Sigmoid colon (tissue), 7 donors: ENCODE measurements around the gene PIK3R1. TPM values are rescaled to one million over a fixed set of nuclear protein-coding genes. Genes with fewer than 3 reads are reported as not detected.

Experiments used
- DNase-seq: peaks from one replicate; pipeline ENCODE4 v3.0.0-alpha.2; 2019
- H3K27ac ChIP-seq, 4 donors: fragments of 200-600 bp; sonication (generic); one replicate each; pipeline ENCODE4 v1.5.1; 2016 to 2019; ENCODE audit warnings: mild to moderate bottlenecking in 1 of 4
- H3K27me3 ChIP-seq, 3 donors: fragments of 200-600 bp; sonication (generic); one replicate each; pipeline ENCODE4 v1.5.1; 2019; ENCODE audit warnings: mild to moderate bottlenecking in 1 of 3
- H3K36me3 ChIP-seq, 4 donors: fragments of 200-600 bp; sonication (generic); one replicate each; pipeline ENCODE4 v1.5.1; 2016 to 2019
- H3K4me1 ChIP-seq, 4 donors: fragments of 200-600 bp; sonication (generic); one replicate each; pipeline ENCODE4 v1.5.1; 2017 to 2019
- H3K4me3 ChIP-seq, 4 donors: fragments of 200-600 bp; sonication (generic); one replicate each; pipeline ENCODE4 v1.5.1; 2017 to 2019; ENCODE audit warnings: mild to moderate bottlenecking in 2 of 4, moderate library complexity in 1 of 4
- H3K9me3 ChIP-seq, 4 donors: fragments of 200-600 bp in 3 of 4; sonication (generic) in 3 of 4; one replicate each; pipeline versions ENCODE4 v1.5.1 to v1.6.1; 2013 to 2019
- CTCF ChIP-seq, 4 experiments: fragments of 450-650 bp in 3 of 4; fragments of 200-600 bp in 1 of 4; IDR thresholded peaks; one replicate each; pipeline ENCODE4 v1.5.1; 2016 to 2019; ENCODE audit warnings: antibody characterized with exemption in 4 of 4, mild to moderate bottlenecking in 3 of 4, moderate library complexity in 2 of 4
- EP300 ChIP-seq, 4 donors: sonication (generic); formaldehyde crosslinking; IDR thresholded peaks; one replicate each; pipeline ENCODE4 v1.6.1; 2017; ENCODE audit warnings: antibody characterized with exemption in 4 of 4
- POLR2A ChIP-seq, 2 donors: fragments of 450-650 bp; IDR thresholded peaks; one replicate each; pipeline ENCODE4 v1.6.1; 2016; ENCODE audit warnings: antibody characterized with exemption in 2 of 2, mild to moderate bottlenecking in 2 of 2, moderate library complexity in 2 of 2
- POLR2AphosphoS5 ChIP-seq, 4 donors: sonication (generic); formaldehyde crosslinking; IDR thresholded peaks; one replicate each; pipeline ENCODE4 v1.6.1; 2017; ENCODE audit warnings: antibody characterized with exemption in 4 of 4
- WGBS, 2 donors: extraction: QIAGEN DNeasy Blood & Tissue Kit; methylation state at CpG; one replicate each; pipeline ENCODE4 v1.1.7; 2013; 5-methylcytosine and 5-hydroxymethylcytosine counted together
- intact Hi-C: fragments of 100-400 bp; cut with DNase I; formaldehyde crosslinking; loops from one replicate; pipeline ENCODE4 v1.15.1; 2023
- polyA plus RNA-seq, 3 donors: library from polyadenylated mRNA; stranded (reverse); fragments of 200-250 nt; gene quantifications; one replicate each; pipeline ENCODE4 v1.2.3, GENCODE V29; 2013
- total RNA-seq, 4 donors: library from RNA; depleted of rRNA; stranded (reverse); fragments of >200 nt; gene quantifications; one replicate each; pipeline ENCODE4 v1.1.0, GENCODE V29; 2016
- donor health status: healthy with polysubstance abuse.
- donor health status: Bipolar disorder and iron deficiency.
- donor health status: healthy.

Gene PIK3R1
- total and polyA plus RNA-seq, 7 donors = 9.2 to 227 (median 177) TPM

- H3K4me1 ChIP-seq = peaks cover 0 to 11% (median 5%) of the 10 kb centered on the region in 4 donors
- H3K27ac ChIP-seq = no peak overlapping the region
- H3K9me3 ChIP-seq = no peaks in the 10 kb centered on the region
- WGBS, 2 donors = 77 to 84% methylated on average over 2 of the region's 2 CpGs
- DNase-seq = no peak
- H3K36me3 ChIP-seq = peaks cover 27 to 87% (median 49%) of the 10 kb centered on the region in 4 donors
- no peaks in the 10 kb centered on the region for H3K27me3 ChIP-seq
- TF ChIP-seq EP300 (IDR thresholded peaks at IDR 0.05) = no peak
- TF ChIP-seq POLR2AphosphoS5 (IDR thresholded peaks at IDR 0.05) = no peak
- no peak for TF ChIP-seq POLR2A (IDR thresholded peaks at IDR 0.05)
- TF ChIP-seq CTCF (IDR thresholded peaks at IDR 0.05) = no peak
- intact Hi-C loops = no loop called here
- H3K4me3 ChIP-seq = no peak overlapping the region
Measured at GRCh38 chr5:68298479-68298878, 82.9 kb downstream of the PIK3R1 start.

- Histone ChIP-seq H3K4me1 (peaks cover 0 to 11% (median 5%) of the 10 kb centered on the region in 4 donors), H3K36me3 (peaks cover 27 to 81% (median 43%) of the 10 kb centered on the region in 4 donors), H3K27me3 (no peaks in the 10 kb centered on the region), H3K27ac (no peak overlapping the region), H3K4me3 (no peak overlapping the region), H3K9me3 (no peaks in the 10 kb centered on the region)
- WGBS, 2 donors = 80 to 82% methylated on average over 4 of the region's 4 CpGs
- DNase-seq = no peak
- TF ChIP-seq EP300 (IDR thresholded peaks at IDR 0.05) (no peak), POLR2AphosphoS5 (IDR thresholded peaks at IDR 0.05) (peak in 2 of 4 donors; percentile 4 to 15), POLR2A (IDR thresholded peaks at IDR 0.05) (no peak)
- intact Hi-C loops = no loop called here
Measured at GRCh38 chr5:68299105-68299504, 83.5 kb downstream of the PIK3R1 start.

- WGBS, 2 donors = 96 to 97% methylated on average over 3 of the region's 3 CpGs
- intact Hi-C loops = no loop called here
- no peak for DNase-seq
- Histone ChIP-seq H3K9me3 (no peaks in the 10 kb centered on the region), H3K36me3 (peaks cover 22 to 76% (median 38%) of the 10 kb centered on the region in 4 donors), H3K27me3 (no peaks in the 10 kb centered on the region), H3K27ac (no peak overlapping the region), H3K4me1 (peaks cover 0 to 11% (median 5%) of the 10 kb centered on the region in 4 donors), H3K4me3 (no peak overlapping the region)
- TF ChIP-seq POLR2AphosphoS5 (IDR thresholded peaks at IDR 0.05) (peak in 1 of 4 donors; percentile 0), POLR2A (IDR thresholded peaks at IDR 0.05) (no peak)
Measured at GRCh38 chr5:68299575-68299974, 84.0 kb downstream of the PIK3R1 start.

- H3K4me3 ChIP-seq = no peak overlapping the region
- intact Hi-C loops = no loop called here
- H3K9me3 ChIP-seq = no peaks in the 10 kb centered on the region
- DNase-seq = no peak
- H3K27ac ChIP-seq = no peak overlapping the region
- H3K4me1 ChIP-seq = peaks cover 0 to 10% (median 4%) of the 10 kb centered on the region in 4 donors
- TF ChIP-seq CTCF (IDR thresholded peaks at IDR 0.05) = no peak
- WGBS, 2 donors = 48 to 68% methylated on average over 3 of the region's 3 CpGs
- H3K27me3 ChIP-seq = no peaks in the 10 kb centered on the region
- H3K36me3 ChIP-seq = peaks cover 0 to 40% (median 6%) of the 10 kb centered on the region in 4 donors
Measured at GRCh38 chr5:68303038-68303738, 87.6 kb downstream of the PIK3R1 start.

- Histone ChIP-seq H3K27me3 (no peaks in the 10 kb centered on the region), H3K36me3 (peaks cover 0 to 33% (median 3%) of the 10 kb centered on the region in 4 donors), H3K4me1 (peaks cover 0 to 3% (median under 1%) of the 10 kb centered on the region in 4 donors), H3K4me3 (no peak overlapping the region), H3K27ac (no peak overlapping the region), H3K9me3 (no peaks in the 10 kb centered on the region)
- 83 to 87% methylated on average over 4 of the region's 4 CpGs for WGBS, 2 donors
- intact Hi-C loops = no loop called here
- DNase-seq = no peak
- TF ChIP-seq EP300 (IDR thresholded peaks at IDR 0.05) = no peak
- TF ChIP-seq POLR2AphosphoS5 (IDR thresholded peaks at IDR 0.05) = no peak
- no peak for TF ChIP-seq POLR2A (IDR thresholded peaks at IDR 0.05)
- no peak for TF ChIP-seq CTCF (IDR thresholded peaks at IDR 0.05)
Measured at GRCh38 chr5:68303754-68304420, 88.3 kb downstream of the PIK3R1 start.
